Measurements from ENCODE around the gene FARSB.

The FARSB gene

DNA sequence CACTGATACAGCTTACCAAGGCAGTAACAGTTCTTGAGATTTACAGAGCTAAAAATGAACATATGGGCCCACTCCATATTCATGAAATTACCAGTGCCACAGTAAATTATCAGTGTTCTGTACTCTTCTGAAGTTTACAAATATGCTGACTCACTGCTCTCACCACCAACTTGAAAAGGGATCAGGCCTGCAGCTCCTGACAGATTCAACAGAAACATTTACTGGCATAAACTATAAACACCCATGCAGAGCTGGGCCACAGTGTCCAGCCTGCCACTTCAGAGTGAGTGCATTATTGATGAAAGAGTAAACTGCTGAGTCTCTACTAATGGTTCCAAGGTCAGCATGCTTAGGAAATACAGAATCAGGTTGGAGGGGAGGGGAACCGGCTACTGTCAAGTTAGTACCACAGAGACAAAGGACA is 83.1 kb downstream of the FARSB start:
- peaks cover 47% of the 10 kb centered on the region for H3K36me3 Mint-ChIP-seq (ENCODE audit: low read depth)
- H3K4me1 Mint-ChIP-seq (ENCODE audit: low read depth): peaks cover 17% of the 10 kb centered on the region
- H3K27ac Mint-ChIP-seq: no peak overlapping the region
- no peak overlapping the region for H3K4me3 Mint-ChIP-seq
- no peaks in the 10 kb centered on the region for H3K27me3 Mint-ChIP-seq
- H3K9me3 Mint-ChIP-seq: no peaks in the 10 kb centered on the region
- intact Hi-C loops (cut with micrococcal nuclease): no loop called here

DNA sequence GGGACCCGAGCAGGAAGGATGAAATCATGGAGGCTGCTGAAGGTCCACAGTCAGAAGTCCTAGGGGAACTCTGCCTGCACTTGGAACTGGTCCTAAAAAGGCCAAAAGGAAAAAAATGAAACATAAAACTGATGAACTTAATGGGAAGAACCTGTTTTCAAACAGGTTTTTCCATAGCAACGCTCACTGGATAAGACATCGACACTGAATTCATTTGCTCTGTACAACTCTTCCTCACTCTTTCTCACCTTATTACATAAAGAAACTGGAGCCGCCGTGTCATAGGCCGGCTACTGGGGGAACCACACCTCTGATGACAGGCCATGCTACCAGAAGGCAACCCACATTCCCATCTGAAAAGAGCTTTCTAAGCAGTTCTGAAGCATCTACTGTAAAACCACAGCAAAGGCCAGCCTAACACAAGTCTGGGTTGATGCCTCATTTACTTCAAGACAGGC is 83.6 kb downstream of the FARSB start:
- Mint-ChIP-seq H3K4me1 (ENCODE audit: low read depth) (peaks cover 16% of the 10 kb centered on the region), H3K27ac (no peak overlapping the region), H3K36me3 (ENCODE audit: low read depth) (peaks cover 50% of the 10 kb centered on the region), H3K4me3 (no peak overlapping the region), H3K9me3 (no peaks in the 10 kb centered on the region), H3K27me3 (no peaks in the 10 kb centered on the region)
- intact Hi-C loops (cut with micrococcal nuclease): no loop called here

DNA sequence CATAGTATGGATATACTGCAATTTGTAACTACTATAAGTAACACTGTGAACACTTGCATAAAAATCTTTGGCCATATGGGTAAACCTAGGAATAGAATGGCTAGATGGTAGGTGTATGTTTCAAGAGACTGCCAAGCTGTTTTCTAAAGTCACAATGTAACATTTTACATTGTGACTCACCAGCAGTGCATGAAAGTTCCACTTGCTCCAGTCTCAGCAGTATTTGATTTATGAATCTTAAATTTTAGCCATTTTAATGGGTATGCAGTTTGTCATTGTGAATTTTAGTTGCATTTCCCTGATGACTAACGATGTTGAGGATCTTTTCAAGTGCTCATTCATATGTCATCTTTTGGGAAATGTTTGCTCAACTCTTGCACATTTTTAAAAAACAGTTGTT is 86.1 kb downstream of the FARSB start:
- H3K9me3 Mint-ChIP-seq: no peaks in the 10 kb centered on the region
- intact Hi-C loops (cut with micrococcal nuclease): no loop called here
- no peak overlapping the region for H3K4me3 Mint-ChIP-seq
- no peaks in the 10 kb centered on the region for H3K27me3 Mint-ChIP-seq
- H3K27ac Mint-ChIP-seq: no peak overlapping the region
- peaks cover 5% of the 10 kb centered on the region for H3K4me1 Mint-ChIP-seq (ENCODE audit: low read depth)
- H3K36me3 Mint-ChIP-seq (ENCODE audit: low read depth): peaks cover 64% of the 10 kb centered on the region

DNA sequence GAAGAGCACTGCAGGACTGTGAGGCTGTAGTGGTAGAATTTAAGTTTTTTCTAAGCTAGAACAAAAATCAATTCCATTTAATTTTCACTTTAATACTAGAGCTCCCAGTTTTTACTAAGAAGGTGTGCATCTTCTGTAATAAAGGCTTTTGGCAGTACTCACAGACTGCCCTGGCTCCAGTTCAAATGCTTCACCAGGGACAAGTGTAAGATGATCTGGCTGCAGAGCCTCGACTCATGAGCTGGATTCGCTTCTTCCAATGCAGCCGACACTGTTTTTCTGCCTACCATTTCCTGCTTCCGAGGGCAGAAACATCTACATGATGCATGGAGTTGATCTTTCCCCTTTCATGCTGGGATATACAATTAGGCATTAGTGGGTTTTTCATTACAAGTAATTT is 87.0 kb downstream of the FARSB start:
- Mint-ChIP-seq H3K4me3 (no peak overlapping the region), H3K27ac (no peak overlapping the region), H3K9me3 (no peaks in the 10 kb centered on the region), H3K27me3 (no peaks in the 10 kb centered on the region), H3K4me1 (ENCODE audit: low read depth) (peaks cover 5% of the 10 kb centered on the region), H3K36me3 (ENCODE audit: low read depth) (peaks cover 54% of the 10 kb centered on the region)
- intact Hi-C loops (cut with micrococcal nuclease): no loop called here

DNA sequence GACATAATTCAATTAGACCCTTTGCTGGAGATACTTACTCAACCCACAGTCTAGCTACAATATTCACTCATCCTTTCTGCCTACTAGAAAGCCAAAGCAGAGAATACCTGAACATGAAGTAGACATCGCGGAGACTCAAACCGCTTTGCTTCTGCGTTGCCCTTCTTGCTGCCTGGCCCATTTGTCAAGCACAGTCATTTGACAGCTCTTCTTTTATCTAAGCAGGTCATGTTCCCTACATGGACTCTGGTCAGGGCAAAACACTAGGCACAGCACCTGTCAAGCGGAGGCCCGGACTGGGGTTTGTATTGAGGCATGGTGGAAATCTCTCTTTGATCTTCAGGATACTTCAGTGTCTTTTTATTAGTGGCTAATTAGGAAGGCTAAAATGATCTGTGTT is 89.7 kb downstream of the FARSB start:
- H3K27ac Mint-ChIP-seq: no peak overlapping the region
- H3K4me1 Mint-ChIP-seq (ENCODE audit: low read depth): no peaks in the 10 kb centered on the region
- peaks cover 40% of the 10 kb centered on the region for H3K36me3 Mint-ChIP-seq (ENCODE audit: low read depth)
- H3K4me3 Mint-ChIP-seq: no peak overlapping the region
- no peaks in the 10 kb centered on the region for H3K9me3 Mint-ChIP-seq
- H3K27me3 Mint-ChIP-seq: no peaks in the 10 kb centered on the region
- intact Hi-C loops (cut with micrococcal nuclease): no loop called here

DNA sequence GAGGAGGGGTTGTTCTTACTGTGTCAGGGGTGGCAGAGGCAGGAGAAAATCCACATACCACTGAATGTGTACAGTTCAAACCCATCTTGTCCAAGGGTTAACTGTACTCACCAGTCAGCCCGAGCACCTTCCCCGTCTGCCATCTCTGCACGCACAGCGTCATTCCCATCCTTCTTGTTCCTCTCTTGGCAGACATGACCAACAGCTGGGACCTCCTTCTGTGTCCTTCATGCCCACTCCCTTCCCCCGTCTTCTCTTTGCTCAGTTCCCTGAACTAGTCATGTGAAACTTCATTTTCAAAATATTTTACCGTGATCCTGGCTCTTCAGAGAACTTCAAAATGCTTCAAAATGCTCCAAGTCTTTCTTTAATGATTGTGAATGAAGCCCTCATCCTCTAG is 92.0 kb downstream of the FARSB start:
- Mint-ChIP-seq H3K27ac (no peak overlapping the region), H3K4me3 (no peak overlapping the region), H3K27me3 (no peaks in the 10 kb centered on the region), H3K4me1 (ENCODE audit: low read depth) (no peaks in the 10 kb centered on the region), H3K36me3 (ENCODE audit: low read depth) (peaks cover 29% of the 10 kb centered on the region), H3K9me3 (no peaks in the 10 kb centered on the region)
- intact Hi-C loops (cut with micrococcal nuclease): no loop called here

DNA sequence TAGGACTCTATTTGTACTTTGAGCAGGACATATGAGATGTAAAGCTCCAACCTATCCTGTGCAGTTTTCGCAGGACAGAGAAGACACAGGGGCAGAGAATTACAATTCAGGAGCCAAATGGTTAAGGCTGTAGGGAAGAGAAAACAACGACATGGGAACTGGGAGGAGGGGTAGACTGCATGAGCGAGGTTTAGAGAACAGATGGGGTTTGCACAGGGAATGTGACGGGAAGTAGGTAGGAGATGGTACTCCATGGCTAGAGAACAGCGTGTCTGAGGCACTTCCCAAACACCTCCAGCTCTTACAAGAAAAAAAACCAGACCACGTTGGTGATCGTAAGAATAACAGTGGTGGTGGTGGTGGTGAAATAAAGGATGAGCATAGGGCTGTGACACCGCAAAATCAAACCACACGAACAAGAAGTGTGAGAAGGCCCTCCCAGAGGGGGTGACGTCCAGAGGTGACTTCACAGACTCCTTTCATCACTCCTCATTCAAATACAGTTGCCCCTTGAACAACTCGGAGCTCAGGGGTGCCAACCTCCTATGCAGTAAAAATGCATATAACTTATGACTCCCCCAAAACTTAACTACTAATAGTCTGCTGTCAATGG is 92.7 kb downstream of the FARSB start:
- H3K9me3 Mint-ChIP-seq: no peaks in the 10 kb centered on the region
- peaks cover 2% of the 10 kb centered on the region for H3K27me3 Mint-ChIP-seq
- no peak overlapping the region for H3K27ac Mint-ChIP-seq
- no peak overlapping the region for H3K4me3 Mint-ChIP-seq
- H3K36me3 Mint-ChIP-seq (ENCODE audit: low read depth): peaks cover 21% of the 10 kb centered on the region
- intact Hi-C loops (cut with micrococcal nuclease): no loop called here
- H3K4me1 Mint-ChIP-seq (ENCODE audit: low read depth): no peaks in the 10 kb centered on the region

DNA sequence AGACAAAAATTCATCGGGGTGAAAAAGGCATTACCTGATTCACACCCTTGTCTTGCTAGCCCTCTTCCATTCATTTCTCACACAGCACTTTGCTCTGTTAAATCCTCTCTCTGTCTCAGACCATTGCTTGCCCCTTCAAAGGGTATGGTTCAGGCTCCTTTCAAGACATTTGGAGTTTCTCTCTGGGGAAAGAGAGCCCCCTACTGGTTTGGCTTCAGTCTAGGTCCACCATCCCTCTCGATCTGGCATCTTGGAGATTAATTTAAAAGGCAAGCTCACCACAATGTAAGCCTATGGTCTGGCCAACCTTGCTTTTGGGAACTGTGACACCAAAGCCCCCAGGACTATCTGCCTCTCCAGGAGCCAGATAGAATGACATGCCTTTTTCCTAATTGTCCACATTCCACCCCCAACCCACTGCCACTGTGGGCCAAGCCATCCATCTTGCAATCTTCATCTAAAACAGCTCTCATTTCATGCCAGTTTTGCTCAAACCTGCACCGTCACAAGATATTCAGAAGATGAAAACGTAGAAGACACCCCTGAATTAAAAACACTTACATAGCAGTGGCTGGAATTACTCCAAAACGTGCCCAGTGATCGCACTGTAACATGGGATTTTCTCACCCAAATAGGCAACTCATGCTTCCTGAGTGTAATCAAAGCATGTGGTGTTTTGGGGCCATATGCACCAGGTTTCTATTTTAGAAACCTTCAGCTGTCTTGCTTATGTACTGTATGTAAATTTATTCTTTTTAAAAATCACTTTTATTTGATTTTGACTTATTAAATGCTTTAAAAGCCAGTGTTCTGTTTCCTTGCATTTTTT is 93.9 kb downstream of the FARSB start:
- H3K36me3 Mint-ChIP-seq (ENCODE audit: low read depth): peaks cover 14% of the 10 kb centered on the region
- no peaks in the 10 kb centered on the region for H3K9me3 Mint-ChIP-seq
- H3K4me1 Mint-ChIP-seq (ENCODE audit: low read depth): no peaks in the 10 kb centered on the region
- intact Hi-C loops (cut with micrococcal nuclease): loop anchor here (1.0 kb wide), 2 partner anchors 244 to 505 kb away; no protein-coding TSS in a partner anchor
- H3K4me3 Mint-ChIP-seq: no peak overlapping the region
- peaks cover 3% of the 10 kb centered on the region for H3K27me3 Mint-ChIP-seq
- no peak overlapping the region for H3K27ac Mint-ChIP-seq

DNA sequence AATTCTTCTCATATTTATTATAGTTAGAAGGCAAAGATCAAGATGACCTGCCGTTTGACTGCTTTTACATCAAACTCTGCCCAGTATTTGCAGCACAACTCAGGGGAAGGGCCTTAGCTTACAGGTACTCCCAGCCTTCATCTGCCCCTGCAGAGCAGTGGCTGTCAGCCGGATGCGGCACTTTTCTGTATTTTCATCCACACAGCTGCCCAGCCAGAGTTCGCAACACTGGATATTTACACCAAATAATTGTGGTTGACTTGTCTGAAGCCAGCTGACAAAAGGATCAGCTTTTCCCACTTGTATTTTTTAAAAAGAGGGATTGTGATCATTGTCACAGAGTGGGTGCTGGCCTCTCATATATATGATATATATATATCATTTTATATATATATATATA is 94.7 kb downstream of the FARSB start:
- peaks cover 6% of the 10 kb centered on the region for H3K36me3 Mint-ChIP-seq (ENCODE audit: low read depth)
- H3K4me3 Mint-ChIP-seq: no peak overlapping the region
- no peak overlapping the region for H3K27ac Mint-ChIP-seq
- H3K9me3 Mint-ChIP-seq: no peaks in the 10 kb centered on the region
- no peaks in the 10 kb centered on the region for H3K4me1 Mint-ChIP-seq (ENCODE audit: low read depth)
- peaks cover 4% of the 10 kb centered on the region for H3K27me3 Mint-ChIP-seq
- intact Hi-C loops (cut with micrococcal nuclease): loop anchor here (1.0 kb wide), 1 partner anchor 504 kb away; no protein-coding TSS in a partner anchor

DNA sequence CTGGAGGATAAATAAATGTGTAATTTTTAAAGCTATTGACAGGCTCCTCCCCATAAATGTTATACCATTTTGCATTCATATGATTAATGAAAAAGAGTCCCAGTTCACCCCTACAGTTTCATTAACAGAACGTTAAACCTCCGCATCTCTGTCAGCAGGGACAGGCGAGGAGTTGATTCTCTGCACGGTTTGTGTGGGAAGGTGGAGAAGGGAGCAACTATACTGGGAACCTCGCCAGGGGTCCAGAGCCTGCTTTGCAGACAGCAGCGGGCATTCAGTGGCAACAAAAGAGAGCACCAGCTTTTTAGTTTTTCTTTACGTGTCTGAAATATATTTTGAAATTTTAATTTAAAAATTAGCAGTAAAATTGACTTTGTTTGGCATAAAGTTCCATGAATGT is 101.4 kb downstream of the FARSB start:
- H3K9me3 Mint-ChIP-seq: no peaks in the 10 kb centered on the region

DNA sequence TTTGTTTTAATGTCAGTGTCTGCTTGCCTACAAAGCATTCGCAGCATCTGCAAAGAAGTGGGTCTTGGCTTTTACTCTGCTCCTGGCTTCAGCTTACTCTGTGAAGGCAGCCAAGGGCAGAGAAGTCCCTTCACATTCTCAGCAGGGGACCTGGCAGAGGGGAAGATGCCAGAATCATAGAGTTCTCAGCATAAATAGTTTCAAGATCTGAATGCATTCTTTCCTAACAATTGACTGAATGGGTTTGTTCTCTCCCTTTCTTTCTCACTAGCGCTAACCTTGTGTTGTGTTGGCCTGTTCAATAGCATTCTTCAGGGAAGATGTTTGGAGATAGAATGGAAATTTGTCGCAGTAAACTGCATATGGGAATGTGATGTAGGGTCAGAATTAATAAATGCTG is 106.9 kb downstream of the FARSB start:
- Mint-ChIP-seq H3K9me3 (no peaks in the 10 kb centered on the region), H3K4me3 (no peak overlapping the region), H3K36me3 (ENCODE audit: low read depth) (no peaks in the 10 kb centered on the region), H3K27ac (no peak overlapping the region), H3K4me1 (ENCODE audit: low read depth) (no peaks in the 10 kb centered on the region), H3K27me3 (peaks cover 20% of the 10 kb centered on the region)
- intact Hi-C loops (cut with micrococcal nuclease): no loop called here

More for the DNA sequence above, 101.4 kb downstream of the FARSB start:
- Mint-ChIP-seq H3K27ac (no peak overlapping the region), H3K4me3 (no peak overlapping the region), H3K36me3 (ENCODE audit: low read depth) (no peaks in the 10 kb centered on the region), H3K27me3 (peaks cover 22% of the 10 kb centered on the region), H3K4me1 (ENCODE audit: low read depth) (no peaks in the 10 kb centered on the region)
- intact Hi-C loops (cut with micrococcal nuclease): no loop called here

DNA sequence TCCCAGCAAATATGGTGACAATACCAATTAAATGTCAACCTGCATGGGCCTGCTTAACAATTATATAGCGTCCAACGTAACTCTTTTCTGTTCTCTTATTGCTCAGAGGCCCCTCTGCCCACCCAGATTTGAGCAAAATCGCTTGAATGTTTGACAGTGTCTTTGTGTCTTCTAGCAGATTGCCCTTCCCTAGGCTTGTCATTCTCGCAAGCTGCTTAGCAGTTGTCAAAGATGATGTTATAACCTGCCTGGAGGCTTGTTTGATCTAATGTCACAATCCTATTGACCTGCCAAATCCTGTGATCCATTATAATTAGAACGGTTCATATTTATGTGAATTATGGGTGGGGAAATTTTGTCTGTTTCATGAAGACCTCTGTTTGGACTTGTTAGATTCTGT is 108.8 kb downstream of the FARSB start:
- no peak overlapping the region for H3K4me3 Mint-ChIP-seq
- peaks cover 18% of the 10 kb centered on the region for H3K27me3 Mint-ChIP-seq
- no peaks in the 10 kb centered on the region for H3K36me3 Mint-ChIP-seq (ENCODE audit: low read depth)
- no peaks in the 10 kb centered on the region for H3K4me1 Mint-ChIP-seq (ENCODE audit: low read depth)
- intact Hi-C loops (cut with micrococcal nuclease): no loop called here
- no peak overlapping the region for H3K27ac Mint-ChIP-seq
- no peaks in the 10 kb centered on the region for H3K9me3 Mint-ChIP-seq

DNA sequence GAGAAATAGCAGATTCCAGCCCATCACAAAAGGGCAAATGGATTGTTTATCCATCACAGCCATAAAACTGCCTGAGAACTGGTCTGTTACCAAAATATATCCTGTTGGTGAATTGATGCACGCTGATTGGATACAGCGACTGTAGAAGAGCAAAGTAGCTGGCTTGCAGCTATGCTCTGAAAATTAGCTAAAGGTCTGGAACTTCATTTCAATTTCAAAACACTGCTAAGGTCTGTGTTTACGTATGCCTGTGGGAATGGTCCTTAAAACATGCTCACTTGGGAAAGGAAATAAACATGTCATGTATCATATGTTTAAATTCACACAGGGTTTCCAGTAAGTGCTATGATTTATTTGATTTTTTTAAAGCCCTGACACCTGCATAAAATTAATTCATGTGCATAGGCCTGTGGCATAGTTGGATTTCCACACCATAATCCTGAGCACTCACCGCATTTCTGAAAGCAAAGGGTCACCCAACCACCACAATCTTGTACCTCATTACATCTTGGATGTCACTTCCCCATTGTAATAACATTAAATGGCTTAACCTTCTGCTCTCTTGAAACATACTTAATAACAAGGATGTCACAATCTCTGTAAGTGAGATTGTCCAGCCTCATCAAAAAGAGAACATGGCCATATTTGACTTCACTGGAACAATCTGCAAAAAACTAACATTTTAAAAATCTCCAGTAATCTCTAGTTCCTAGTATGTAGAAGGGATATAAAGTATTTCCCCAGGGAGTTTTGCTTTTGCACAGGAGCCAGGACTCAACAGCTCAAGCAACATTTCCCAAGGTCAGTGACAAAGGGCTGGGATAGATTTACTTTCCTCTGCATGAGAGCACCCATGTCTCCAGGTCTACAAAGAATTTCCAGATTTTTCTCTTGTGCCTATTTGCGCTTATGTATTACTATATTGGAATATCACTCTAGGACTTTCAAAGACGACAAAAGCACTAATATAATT is 109.8 kb downstream of the FARSB start:
- no peaks in the 10 kb centered on the region for H3K36me3 Mint-ChIP-seq (ENCODE audit: low read depth)
- no peak overlapping the region for H3K27ac Mint-ChIP-seq
- no peaks in the 10 kb centered on the region for H3K9me3 Mint-ChIP-seq
- H3K4me1 Mint-ChIP-seq (ENCODE audit: low read depth): no peaks in the 10 kb centered on the region
- intact Hi-C loops (cut with micrococcal nuclease): no loop called here
- peaks cover 18% of the 10 kb centered on the region for H3K27me3 Mint-ChIP-seq
- no peak overlapping the region for H3K4me3 Mint-ChIP-seq

DNA sequence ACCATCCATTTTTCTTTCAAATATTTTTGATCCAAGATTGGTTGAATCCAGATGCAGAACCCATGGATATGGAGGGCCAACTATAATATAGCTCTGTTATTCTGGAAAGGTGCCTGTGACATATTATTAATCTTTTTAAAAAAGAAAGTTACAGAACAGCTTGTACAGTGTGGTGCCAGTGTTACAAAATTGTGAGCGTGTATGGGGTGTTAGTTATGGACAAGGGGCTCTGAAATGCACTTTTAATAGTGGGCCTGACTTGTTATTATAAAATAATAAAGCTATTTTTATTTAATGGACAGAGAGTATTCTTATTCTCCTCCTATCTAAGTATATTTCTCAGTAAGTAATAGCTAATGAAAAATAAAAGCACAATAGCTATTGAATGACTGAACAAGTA is 111.2 kb downstream of the FARSB start:
- no peaks in the 10 kb centered on the region for H3K4me1 Mint-ChIP-seq (ENCODE audit: low read depth)
- peaks cover 12% of the 10 kb centered on the region for H3K27me3 Mint-ChIP-seq

More for the DNA sequence above, 111.2 kb downstream of the FARSB start:
- intact Hi-C loops (cut with micrococcal nuclease): no loop called here
- Mint-ChIP-seq H3K36me3 (ENCODE audit: low read depth) (no peaks in the 10 kb centered on the region), H3K4me3 (no peak overlapping the region), H3K27ac (no peak overlapping the region), H3K9me3 (no peaks in the 10 kb centered on the region)
